Spleen (tissue), 11 donors: Measurements from ENCODE around the gene ZNF679. TPM values are rescaled to one million over a fixed set of nuclear protein-coding genes. Genes with fewer than 3 reads are reported as not detected.
A peak's percentile ranks its signal among the peaks of the same experiment; 100 is the strongest.

Experiments
- DNase-seq: peaks from one replicate; pipeline ENCODE4 v3.0.0-alpha.2; 2020
- H3K27ac ChIP-seq, 8 donors: fragments of 200-600 bp; sonication (generic) in 7 of 8; 1 replicate in 4 of 8; 2 replicates in 4 of 8; pipeline versions ENCODE4 v1.5.0 to v1.8.0; 2016 to 2021; ENCODE audit warnings: inconsistent platforms in 4 of 8, mild to moderate bottlenecking in 4 of 8, moderate library complexity in 1 of 8
- H3K27me3 ChIP-seq, 7 donors: fragments of 200-600 bp; sonication (generic) in 6 of 7; replicated peaks in 1 of 7; 1 replicate in 4 of 7; 2 replicates in 3 of 7; pipeline versions ENCODE4 v1.5.0 to v1.8.0; 2016 to 2021; ENCODE audit warnings: inconsistent platforms in 3 of 7, mild to moderate bottlenecking in 1 of 7
- H3K36me3 ChIP-seq, 6 donors: fragments of 200-600 bp; sonication (generic) in 5 of 6; 1 replicate in 4 of 6; 2 replicates in 2 of 6; pipeline versions ENCODE4 v1.5.0 to v1.8.0; 2016 to 2021; ENCODE audit warnings: inconsistent platforms in 2 of 6
- H3K4me1 ChIP-seq, 6 donors: fragments of 200-600 bp; sonication (generic) in 5 of 6; 1 replicate in 3 of 6; 2 replicates in 3 of 6; pipeline versions ENCODE4 v1.5.0 to v1.8.0; 2016 to 2021; ENCODE audit warnings: inconsistent platforms in 3 of 6
- H3K4me3 ChIP-seq, 8 donors: fragments of 200-600 bp; sonication (generic) in 7 of 8; 1 replicate in 4 of 8; 2 replicates in 4 of 8; pipeline versions ENCODE4 v1.5.0 to v1.8.0; 2016 to 2021; ENCODE audit warnings: inconsistent platforms in 4 of 8, mild to moderate bottlenecking in 4 of 8, moderate library complexity in 2 of 8
- H3K9me3 ChIP-seq, 8 donors: fragments of 200-600 bp; sonication (generic) in 7 of 8; 1 replicate in 4 of 8; 2 replicates in 4 of 8; pipeline versions ENCODE4 v1.5.0 to v1.8.0; 2016 to 2021; ENCODE audit warnings: inconsistent platforms in 4 of 8
- POLR2A ChIP-seq, 3 donors: fragments of 450-650 bp; IDR thresholded peaks; one replicate each; pipeline ENCODE4 v1.5.1; 2017; ENCODE audit warnings: antibody characterized with exemption in 3 of 3, mild to moderate bottlenecking in 1 of 3
- POLR2AphosphoS5 ChIP-seq, 3 donors: sonication (generic); formaldehyde crosslinking; IDR thresholded peaks; one replicate each; pipeline ENCODE4 v1.5.1; 2017; ENCODE audit warnings: antibody characterized with exemption in 3 of 3
- WGBS, 5 donors: extraction: QIAGEN DNeasy Blood & Tissue Kit in 3 of 5; methylation state at CpG; one replicate each; pipeline versions ENCODE4 v1.1.5 to v1.1.7; 2013 to 2018; 5-methylcytosine and 5-hydroxymethylcytosine counted together
- intact Hi-C: fragments of 100-400 bp; cut with DNase I; formaldehyde crosslinking; loops from one replicate; pipeline ENCODE4 v1.15.0; 2023; ENCODE audit warnings: low total_unique reads
- polyA plus RNA-seq, 3 donors: library from polyadenylated mRNA; stranded (reverse); fragments of 200-250 nt; gene quantifications; one replicate each; pipeline ENCODE4 v1.2.1, GENCODE V29; 2013
- total RNA-seq, 7 donors: library from RNA; depleted of rRNA in 3 of 7; stranded (reverse); fragments of >200 nt in 3 of 7; fragmentation: NEBNext Ultra II Directional in 4 of 7; extraction: Animal tissue kit (Norgen Biotek cat#: 25700) in 4 of 7; gene quantifications; one replicate each; pipeline versions ENCODE4 v1.1.0 to v1.2.1, GENCODE V29; 2016 to 2021
- TF ChIP-seq, protein P1 (sequence below), 11 experiments: fragments of 200-600 bp in 7 of 11; fragments of 450-650 bp in 4 of 11; sonication (generic) in 4 of 11; IDR thresholded peaks in 8 of 11; conservative IDR thresholded peaks in 3 of 11; 1 replicate in 7 of 11; 2 replicates in 4 of 11; pipeline versions ENCODE4 v1.4.0 to v1.8.0; 2016 to 2021; ENCODE audit warnings: antibody characterized with exemption in 11 of 11, inconsistent platforms in 4 of 11, mild to moderate bottlenecking in 1 of 11
- donor health status: healthy with polysubstance abuse.
- donor health status: DM: no; HTN: no; CAD: no; lungs with moderate emphysema.
- donor health status: DM: no; HTN: no; CAD: no.
- donor health status: Bipolar disorder and iron deficiency.
- donor health status: healthy.
- donor health status: DM: no; HTN: no; CAD: no.
- donor health status: DM: yes; HTN: yes; CAD: no.

The ZNF679 gene
- total and polyA plus RNA-seq, 10 donors = not detected

DNA sequence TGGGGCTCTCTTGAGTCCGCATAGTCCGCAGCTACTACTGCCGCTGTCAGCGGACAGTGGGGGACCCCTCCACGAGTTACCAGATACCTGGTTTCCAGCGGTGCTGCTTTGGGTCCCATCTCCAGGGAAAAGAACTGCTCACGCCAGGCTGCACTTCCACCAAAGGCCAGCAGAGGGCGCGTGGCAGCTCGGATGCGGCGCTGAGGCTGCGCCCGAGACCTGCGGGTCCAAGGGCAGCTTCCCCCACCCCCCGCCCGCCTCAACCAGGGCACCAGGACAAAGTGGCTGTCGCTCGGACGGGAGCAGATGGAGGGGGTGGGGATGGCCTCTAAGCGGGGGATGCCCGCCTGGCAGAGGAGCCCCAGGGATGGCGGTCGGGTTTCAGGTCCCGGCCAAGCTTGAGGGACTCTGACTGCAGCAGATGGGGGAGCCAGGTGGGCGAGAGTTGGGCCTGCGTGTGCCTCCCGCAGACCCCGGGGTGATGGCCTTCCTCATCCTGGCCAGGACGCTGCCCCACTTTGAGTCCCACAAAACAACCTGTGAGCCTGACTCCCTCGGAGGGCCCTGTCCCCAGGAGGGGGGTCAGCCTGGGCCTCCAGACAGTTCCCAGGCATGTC is 45.0 kb upstream of the ZNF679 start:
- Histone ChIP-seq H3K27me3 (peaks cover 0 to 35% (median 12%) of the 10 kb centered on the region in 7 donors), H3K9me3 (peaks cover 0 to 69% (median 24%) of the 10 kb centered on the region in 8 donors), H3K4me3 (no peak overlapping the region), H3K4me1 (peaks cover 0 to 9% (median 0%) of the 10 kb centered on the region in 6 donors), H3K27ac (no peak overlapping the region), H3K36me3 (no peaks in the 10 kb centered on the region)
- DNase-seq = no peak
- 25 to 47% (median 32%) methylated on average over 12 to 31 of the region's 31 CpGs for WGBS, 5 donors
- TF ChIP-seq POLR2AphosphoS5 (IDR thresholded peaks at IDR 0.05) (no peak), POLR2A (IDR thresholded peaks at IDR 0.05) (no peak)
- TF ChIP-seq, protein P1, sequence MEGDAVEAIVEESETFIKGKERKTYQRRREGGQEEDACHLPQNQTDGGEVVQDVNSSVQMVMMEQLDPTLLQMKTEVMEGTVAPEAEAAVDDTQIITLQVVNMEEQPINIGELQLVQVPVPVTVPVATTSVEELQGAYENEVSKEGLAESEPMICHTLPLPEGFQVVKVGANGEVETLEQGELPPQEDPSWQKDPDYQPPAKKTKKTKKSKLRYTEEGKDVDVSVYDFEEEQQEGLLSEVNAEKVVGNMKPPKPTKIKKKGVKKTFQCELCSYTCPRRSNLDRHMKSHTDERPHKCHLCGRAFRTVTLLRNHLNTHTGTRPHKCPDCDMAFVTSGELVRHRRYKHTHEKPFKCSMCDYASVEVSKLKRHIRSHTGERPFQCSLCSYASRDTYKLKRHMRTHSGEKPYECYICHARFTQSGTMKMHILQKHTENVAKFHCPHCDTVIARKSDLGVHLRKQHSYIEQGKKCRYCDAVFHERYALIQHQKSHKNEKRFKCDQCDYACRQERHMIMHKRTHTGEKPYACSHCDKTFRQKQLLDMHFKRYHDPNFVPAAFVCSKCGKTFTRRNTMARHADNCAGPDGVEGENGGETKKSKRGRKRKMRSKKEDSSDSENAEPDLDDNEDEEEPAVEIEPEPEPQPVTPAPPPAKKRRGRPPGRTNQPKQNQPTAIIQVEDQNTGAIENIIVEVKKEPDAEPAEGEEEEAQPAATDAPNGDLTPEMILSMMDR (IDR thresholded peaks at IDR 0.05 in 8 of 11, conservative IDR thresholded peaks at IDR 0.05 in 3 of 11) = peak; percentile 27 to 81 (median 68)
- intact Hi-C loops = loop anchor here (10.0 kb wide), 1 partner anchor 432 kb away; no protein-coding TSS in a partner anchor

DNA sequence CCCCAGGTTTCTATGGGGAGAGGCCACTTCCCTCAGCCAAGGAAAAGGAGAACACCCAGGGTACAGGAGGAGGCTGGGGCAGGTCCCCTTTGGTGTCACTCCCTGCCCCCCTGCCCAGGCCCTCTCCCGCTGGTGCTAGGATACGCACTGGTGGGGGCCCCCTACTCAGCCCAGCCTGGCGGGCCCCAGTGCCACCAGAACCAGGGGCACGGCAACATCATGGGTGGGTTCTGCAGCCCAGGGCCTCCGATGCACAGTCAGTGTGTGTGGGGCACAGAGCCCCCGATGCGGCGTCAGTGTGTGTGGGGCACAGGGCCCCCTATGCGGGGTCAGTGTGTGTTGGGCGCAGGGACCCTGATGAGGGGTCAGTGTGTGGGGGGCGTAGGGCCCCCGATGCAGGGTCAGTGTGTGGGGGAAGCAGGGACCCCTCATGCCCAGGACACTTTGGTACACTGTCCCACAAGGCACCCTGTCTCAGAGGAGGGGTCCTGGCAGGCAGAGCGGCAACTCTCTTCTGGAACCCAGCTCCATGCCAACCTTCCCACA is 44.4 kb upstream of the ZNF679 start:
- WGBS, 5 donors = 84 to 97% (median 94%) methylated on average over 10 to 13 of the region's 13 CpGs
- TF ChIP-seq POLR2AphosphoS5 (IDR thresholded peaks at IDR 0.05) (no peak), POLR2A (IDR thresholded peaks at IDR 0.05) (no peak)
- TF ChIP-seq, protein P1 (IDR thresholded peaks at IDR 0.05 in 8 of 11, conservative IDR thresholded peaks at IDR 0.05 in 3 of 11) = no peak
- no peaks in the 10 kb centered on the region for H3K36me3 ChIP-seq
- H3K9me3 ChIP-seq = peaks cover 0 to 71% (median 26%) of the 10 kb centered on the region in 8 donors
- intact Hi-C loops = loop anchor here (10.0 kb wide), 1 partner anchor 431 kb away; no protein-coding TSS in a partner anchor
- no peak for DNase-seq
- H3K27ac ChIP-seq = no peak overlapping the region
- peaks cover 0 to 35% (median 12%) of the 10 kb centered on the region in 7 donors for H3K27me3 ChIP-seq
- no peak overlapping the region for H3K4me3 ChIP-seq
- peaks cover 0 to 9% (median 0%) of the 10 kb centered on the region in 6 donors for H3K4me1 ChIP-seq

DNA sequence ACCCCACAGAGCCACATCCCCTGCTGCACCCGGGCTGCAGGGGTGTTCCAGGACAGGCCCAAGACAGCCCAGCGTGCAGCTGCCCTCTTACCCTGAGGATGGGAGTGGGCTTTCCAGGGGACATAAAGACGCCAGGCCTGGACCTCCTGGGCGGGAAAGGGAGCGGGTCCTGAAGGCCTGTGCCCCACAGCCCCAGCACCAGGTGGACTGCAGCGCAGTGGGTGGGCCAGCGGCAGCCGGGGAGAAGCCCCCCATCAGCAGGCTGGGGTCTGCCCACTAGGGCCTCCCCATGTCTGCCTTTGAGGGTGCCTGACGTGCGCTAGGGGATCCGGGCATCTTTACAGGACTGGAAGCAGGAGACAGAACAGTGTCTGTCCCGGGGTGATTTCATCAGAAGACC is 43.9 kb upstream of the ZNF679 start:
- intact Hi-C loops = loop anchor here (10.0 kb wide), 1 partner anchor 430 kb away; no protein-coding TSS in a partner anchor
- Histone ChIP-seq H3K36me3 (no peaks in the 10 kb centered on the region), H3K4me1 (peaks cover 0 to 9% (median 0%) of the 10 kb centered on the region in 6 donors), H3K9me3 (peaks cover 0 to 75% (median 26%) of the 10 kb centered on the region in 8 donors), H3K27ac (no peak overlapping the region), H3K27me3 (peaks cover 0 to 35% (median 12%) of the 10 kb centered on the region in 7 donors), H3K4me3 (no peak overlapping the region)
- 90 to 95% (median 93%) methylated on average over 11 to 12 of the region's 12 CpGs for WGBS, 5 donors
- TF ChIP-seq POLR2AphosphoS5 (IDR thresholded peaks at IDR 0.05) = no peak
- TF ChIP-seq POLR2A (IDR thresholded peaks at IDR 0.05) = no peak
- TF ChIP-seq, protein P1 (IDR thresholded peaks at IDR 0.05 in 8 of 11, conservative IDR thresholded peaks at IDR 0.05 in 3 of 11) = no peak
- no peak for DNase-seq

DNA sequence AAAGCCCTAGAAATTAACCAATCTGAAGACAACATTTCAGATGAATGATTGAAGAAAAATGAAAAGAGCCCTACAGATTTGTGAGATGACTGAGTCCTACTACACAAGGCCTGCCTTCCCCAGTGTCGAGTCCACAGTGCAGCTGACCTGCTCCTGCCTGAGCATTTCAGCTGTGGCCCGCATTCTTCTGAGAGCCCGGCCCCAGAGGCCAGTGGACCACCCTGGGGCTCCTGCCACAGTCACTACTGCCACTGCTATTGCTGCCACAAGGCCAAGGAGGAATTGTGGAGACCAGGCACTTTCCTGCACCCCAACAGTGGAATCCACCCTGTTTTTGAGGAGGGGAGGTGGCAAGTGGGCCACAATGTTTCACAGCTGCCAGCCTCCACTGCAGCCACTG is 40.9 kb upstream of the ZNF679 start:
- intact Hi-C loops = loop anchor here (10.0 kb wide), 1 partner anchor 427 kb away; no protein-coding TSS in a partner anchor
- no peak overlapping the region for H3K4me3 ChIP-seq
- peaks cover 0 to 9% (median 0%) of the 10 kb centered on the region in 6 donors for H3K4me1 ChIP-seq
- H3K27me3 ChIP-seq = peaks cover 0 to 14% (median 3%) of the 10 kb centered on the region in 7 donors
- 55 to 66% (median 65%) methylated on average over 3 of the region's 3 CpGs for WGBS, 5 donors
- DNase-seq = no peak
- no peaks in the 10 kb centered on the region for H3K36me3 ChIP-seq
- TF ChIP-seq POLR2A (IDR thresholded peaks at IDR 0.05) (no peak), POLR2AphosphoS5 (IDR thresholded peaks at IDR 0.05) (no peak)
- TF ChIP-seq, protein P1 (IDR thresholded peaks at IDR 0.05 in 8 of 11, conservative IDR thresholded peaks at IDR 0.05 in 3 of 11) = no peak
- peaks cover 0 to 80% (median 28%) of the 10 kb centered on the region in 8 donors for H3K9me3 ChIP-seq
- no peak overlapping the region for H3K27ac ChIP-seq
